Panc1 (cell line): ENCODE measurements around the gene C19orf33. TPM values are rescaled to one million over a fixed set of nuclear protein-coding genes. Genes with fewer than 3 reads are reported as not detected.

Experiments used
- ATAC-seq: fragments of 200-7000 bp; cut with Tn5 transposase; 2 replicates; pipeline ENCODE4 v1.9.1; 2020; ENCODE audit warnings: mild to moderate bottlenecking, moderate library complexity
- BruUV-seq: library from RNA; stranded (reverse); fragments of 400-500 nt; replicated peaks from 2 replicates; lab custom pipeline; 2021; lab: Mats Ljungman, UMichigan
- CTCF ChIA-PET: fragments of 300-600 bp; sonication (Branson Sonifier 250); formaldehyde crosslinking; loops from one replicate; lab custom pipeline; 2022; ENCODE audit warnings: antibody characterized with exemption; lab: Charles Lee
- POLR2A ChIA-PET: fragments of 300-600 bp; sonication (Branson Sonifier 250); formaldehyde crosslinking; loops from one replicate; lab custom pipeline; 2022; ENCODE audit warnings: antibody characterized with exemption; lab: Charles Lee
- DNase-seq: peaks from one replicate; pipeline ENCODE4 v3.0.0-alpha.2; 2010; ENCODE audit warnings: low read depth, low spot score
- H3K27ac ChIP-seq: 2 replicates; pipeline ENCODE4 v1.5.1; 2011; ENCODE audit warnings: mild to moderate bottlenecking, low read length, inconsistent platforms
- H3K27me3 ChIP-seq: fragments of 200-500 bp; sonication (Bioruptor generic); 2 replicates; pipeline ENCODE4 v1.6.0; 2014; ENCODE audit warnings: low read length, inconsistent platforms; ENCODE audit not compliant: control insufficient read depth, insufficient read depth
- H3K36me3 ChIP-seq: fragments of 200-500 bp; sonication (Bioruptor generic); 2 replicates; pipeline ENCODE4 v1.5.1; 2014; ENCODE audit warnings: inconsistent platforms, mild to moderate bottlenecking, low read length, moderate library complexity; ENCODE audit not compliant: control insufficient read depth, insufficient read depth
- H3K4me1 ChIP-seq: 2 replicates; pipeline ENCODE4 v1.5.1; 2011; ENCODE audit warnings: inconsistent platforms, mild to moderate bottlenecking, low read length, moderate library complexity; ENCODE audit not compliant: control insufficient read depth, insufficient read depth
- H3K4me3 ChIP-seq, 2 experiments: 2 replicates each; pipeline ENCODE4 v1.5.1; 2011 to 2012; ENCODE audit warnings: low read depth in 2 of 2, low read length in 2 of 2, mild to moderate bottlenecking in 2 of 2, inconsistent platforms in 1 of 2, moderate library complexity in 1 of 2
- H3K9me3 ChIP-seq: fragments of 200-500 bp; sonication (Bioruptor generic); 2 replicates; pipeline ENCODE4 v1.5.1; 2014; ENCODE audit warnings: low read depth, mild to moderate bottlenecking, inconsistent platforms, low read length, moderate library complexity; ENCODE audit not compliant: control insufficient read depth, insufficient read depth
- POLR2AphosphoS5 ChIP-seq: IDR thresholded peaks from 2 replicates; pipeline ENCODE4 v1.6.1; 2012; ENCODE audit warnings: mild to moderate bottlenecking, low read depth, low read length, moderate library complexity
- SIN3A ChIP-seq: IDR thresholded peaks from 2 replicates; pipeline ENCODE4 v1.6.1; 2012; ENCODE audit warnings: low read depth, mild to moderate bottlenecking, low read length, moderate library complexity, borderline replicate concordance; ENCODE audit not compliant: insufficient read depth
- TCF7L2 ChIP-seq: IDR thresholded peaks from 2 replicates; pipeline ENCODE4 v1.6.1; 2011; ENCODE audit warnings: mild to moderate bottlenecking, low read depth, low read length, inconsistent platforms
- in situ Hi-C: cut with HindIII; loops from 2 replicates; pipeline ENCODE4 v1.10.0; 2016; ENCODE audit warnings: low sequenced_read_pairs, low pct_unique_long_range_greater_than_20kb
- intact Hi-C: fragments of 100-400 bp; cut with micrococcal nuclease; formaldehyde crosslinking; loops from one replicate; pipeline ENCODE4 v1.10.0; 2022; ENCODE audit not compliant: unreplicated experiment
- total RNA-seq: library from RNA; stranded (reverse); gene quantifications from one replicate; pipeline ENCODE4 v1.2.1, GENCODE V29; 2021; ENCODE audit not compliant: unreplicated experiment
- TF ChIP-seq, protein P1 (sequence below): fragments of 450-650 bp; IDR thresholded peaks from 2 replicates; pipeline ENCODE4 v1.5.1; 2017; ENCODE audit warnings: mild to moderate bottlenecking
- TF ChIP-seq, protein P2 (sequence below), 2 experiments: IDR thresholded peaks; 2 replicates each; pipeline ENCODE4 v1.6.1; 2011 to 2012; ENCODE audit warnings: low read depth in 2 of 2, control low read depth in 1 of 2, low read length in 1 of 2, mild to moderate bottlenecking in 1 of 2, moderate library complexity in 1 of 2; ENCODE audit not compliant: insufficient read depth in 1 of 2

C19orf33 gene
- total RNA-seq, 1 experiment from 2014 or later = 201 TPM

DNA sequence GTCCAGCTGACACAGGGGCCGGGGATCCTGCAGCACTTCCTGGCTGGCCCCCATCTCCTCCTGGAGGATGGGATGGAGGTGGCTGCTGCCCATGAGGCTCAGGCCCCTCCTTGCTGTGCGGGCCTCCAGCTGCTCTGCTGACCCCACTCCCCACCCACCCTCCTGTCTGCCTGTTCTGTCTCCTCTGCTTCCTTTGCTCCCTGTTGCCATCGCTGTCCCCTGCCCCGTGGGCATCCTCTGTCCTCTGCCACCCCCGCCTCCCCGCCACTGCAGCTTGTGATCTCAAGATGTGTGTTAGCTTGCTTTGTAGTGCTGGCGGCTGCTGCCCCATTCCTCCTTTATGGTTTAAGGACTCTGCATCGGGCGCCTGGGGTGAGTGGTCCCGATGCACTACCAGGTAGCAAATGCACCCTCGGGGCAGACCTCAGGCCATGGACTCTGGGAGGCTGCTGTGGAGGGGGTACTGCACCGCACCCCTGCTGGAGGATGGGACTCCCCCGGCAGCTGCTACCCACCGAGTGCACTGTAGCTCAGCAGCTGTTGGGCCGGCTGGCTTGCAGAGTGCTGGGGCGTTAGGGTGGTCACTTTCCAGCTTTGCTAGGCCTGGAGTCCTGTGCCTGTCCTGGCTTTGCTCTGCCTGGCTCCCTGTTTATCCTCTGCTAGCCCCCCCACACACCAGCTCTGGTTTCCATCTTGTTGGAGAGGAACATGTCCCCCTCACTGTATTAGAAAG is 15.8 kb upstream of the C19orf33 start:
- POLR2A ChIA-PET = no interaction called here
- TF ChIP-seq TCF7L2 (no peak), SIN3A (no peak), POLR2AphosphoS5 (no peak)
- TF ChIP-seq, protein P1, sequence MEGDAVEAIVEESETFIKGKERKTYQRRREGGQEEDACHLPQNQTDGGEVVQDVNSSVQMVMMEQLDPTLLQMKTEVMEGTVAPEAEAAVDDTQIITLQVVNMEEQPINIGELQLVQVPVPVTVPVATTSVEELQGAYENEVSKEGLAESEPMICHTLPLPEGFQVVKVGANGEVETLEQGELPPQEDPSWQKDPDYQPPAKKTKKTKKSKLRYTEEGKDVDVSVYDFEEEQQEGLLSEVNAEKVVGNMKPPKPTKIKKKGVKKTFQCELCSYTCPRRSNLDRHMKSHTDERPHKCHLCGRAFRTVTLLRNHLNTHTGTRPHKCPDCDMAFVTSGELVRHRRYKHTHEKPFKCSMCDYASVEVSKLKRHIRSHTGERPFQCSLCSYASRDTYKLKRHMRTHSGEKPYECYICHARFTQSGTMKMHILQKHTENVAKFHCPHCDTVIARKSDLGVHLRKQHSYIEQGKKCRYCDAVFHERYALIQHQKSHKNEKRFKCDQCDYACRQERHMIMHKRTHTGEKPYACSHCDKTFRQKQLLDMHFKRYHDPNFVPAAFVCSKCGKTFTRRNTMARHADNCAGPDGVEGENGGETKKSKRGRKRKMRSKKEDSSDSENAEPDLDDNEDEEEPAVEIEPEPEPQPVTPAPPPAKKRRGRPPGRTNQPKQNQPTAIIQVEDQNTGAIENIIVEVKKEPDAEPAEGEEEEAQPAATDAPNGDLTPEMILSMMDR = no peak
- TF ChIP-seq, protein P2, sequence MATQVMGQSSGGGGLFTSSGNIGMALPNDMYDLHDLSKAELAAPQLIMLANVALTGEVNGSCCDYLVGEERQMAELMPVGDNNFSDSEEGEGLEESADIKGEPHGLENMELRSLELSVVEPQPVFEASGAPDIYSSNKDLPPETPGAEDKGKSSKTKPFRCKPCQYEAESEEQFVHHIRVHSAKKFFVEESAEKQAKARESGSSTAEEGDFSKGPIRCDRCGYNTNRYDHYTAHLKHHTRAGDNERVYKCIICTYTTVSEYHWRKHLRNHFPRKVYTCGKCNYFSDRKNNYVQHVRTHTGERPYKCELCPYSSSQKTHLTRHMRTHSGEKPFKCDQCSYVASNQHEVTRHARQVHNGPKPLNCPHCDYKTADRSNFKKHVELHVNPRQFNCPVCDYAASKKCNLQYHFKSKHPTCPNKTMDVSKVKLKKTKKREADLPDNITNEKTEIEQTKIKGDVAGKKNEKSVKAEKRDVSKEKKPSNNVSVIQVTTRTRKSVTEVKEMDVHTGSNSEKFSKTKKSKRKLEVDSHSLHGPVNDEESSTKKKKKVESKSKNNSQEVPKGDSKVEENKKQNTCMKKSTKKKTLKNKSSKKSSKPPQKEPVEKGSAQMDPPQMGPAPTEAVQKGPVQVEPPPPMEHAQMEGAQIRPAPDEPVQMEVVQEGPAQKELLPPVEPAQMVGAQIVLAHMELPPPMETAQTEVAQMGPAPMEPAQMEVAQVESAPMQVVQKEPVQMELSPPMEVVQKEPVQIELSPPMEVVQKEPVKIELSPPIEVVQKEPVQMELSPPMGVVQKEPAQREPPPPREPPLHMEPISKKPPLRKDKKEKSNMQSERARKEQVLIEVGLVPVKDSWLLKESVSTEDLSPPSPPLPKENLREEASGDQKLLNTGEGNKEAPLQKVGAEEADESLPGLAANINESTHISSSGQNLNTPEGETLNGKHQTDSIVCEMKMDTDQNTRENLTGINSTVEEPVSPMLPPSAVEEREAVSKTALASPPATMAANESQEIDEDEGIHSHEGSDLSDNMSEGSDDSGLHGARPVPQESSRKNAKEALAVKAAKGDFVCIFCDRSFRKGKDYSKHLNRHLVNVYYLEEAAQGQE (IDR thresholded peaks at IDR 0.05; ENCODE audit: insufficient read depth in 1 of 2, low read depth in 2 of 2, low read length in 1 of 2) = no peak
- H3K36me3 ChIP-seq = peaks cover 15% of the 10 kb centered on the region
- DNase-seq = no peak
- H3K9me3 ChIP-seq = no peaks in the 10 kb centered on the region
- intact Hi-C loops (no loop called here), in situ Hi-C loops (no loop called here)
- CTCF ChIA-PET = no interaction called here
- no peak overlapping the region for H3K4me3 ChIP-seq
- H3K27ac ChIP-seq = no peak overlapping the region
- no TSS peak for BruUV-seq
- ATAC-seq = no peak
- peaks cover 30% of the 10 kb centered on the region for H3K4me1 ChIP-seq
- no peaks in the 10 kb centered on the region for H3K27me3 ChIP-seq

GRCh38 chr19:38289955-38290354 is 14.1 kb upstream of the C19orf33 start:
- ChIA-PET CTCF (no interaction called here), POLR2A (no interaction called here)

More at GRCh38 chr19:38289955-38290354, 14.1 kb upstream of the C19orf33 start:
- H3K36me3 ChIP-seq = peaks cover 14% of the 10 kb centered on the region
- no peak for ATAC-seq
- H3K27ac ChIP-seq = peak overlapping the region; percentile 32
- intact Hi-C loops (no loop called here), in situ Hi-C loops (no loop called here)
- TF ChIP-seq, protein P1 = no peak
- TF ChIP-seq SIN3A = no peak
- TF ChIP-seq, protein P2 (IDR thresholded peaks at IDR 0.05; ENCODE audit: insufficient read depth in 1 of 2, low read depth in 2 of 2, low read length in 1 of 2) = no peak
- no peak for TF ChIP-seq POLR2AphosphoS5
- no peak for TF ChIP-seq TCF7L2
- peaks cover 31% of the 10 kb centered on the region for H3K4me1 ChIP-seq
- no peak overlapping the region for H3K4me3 ChIP-seq
- H3K9me3 ChIP-seq = no peaks in the 10 kb centered on the region
- BruUV-seq = no TSS peak
- H3K27me3 ChIP-seq = no peaks in the 10 kb centered on the region
- DNase-seq = no peak
